HG02970 (cell line): ENCODE data around the gene FHIT.

Source experiments
- ATAC-seq: cut with Tn5 transposase; IDR thresholded peaks from one replicate; pipeline ENCODE4 v1.9.1; 2021; ENCODE audit warnings: mild to moderate bottlenecking, moderate library complexity, moderate number of reproducible peaks; ENCODE audit not compliant: unreplicated experiment, low FRiP score

Gene FHIT

DNA sequence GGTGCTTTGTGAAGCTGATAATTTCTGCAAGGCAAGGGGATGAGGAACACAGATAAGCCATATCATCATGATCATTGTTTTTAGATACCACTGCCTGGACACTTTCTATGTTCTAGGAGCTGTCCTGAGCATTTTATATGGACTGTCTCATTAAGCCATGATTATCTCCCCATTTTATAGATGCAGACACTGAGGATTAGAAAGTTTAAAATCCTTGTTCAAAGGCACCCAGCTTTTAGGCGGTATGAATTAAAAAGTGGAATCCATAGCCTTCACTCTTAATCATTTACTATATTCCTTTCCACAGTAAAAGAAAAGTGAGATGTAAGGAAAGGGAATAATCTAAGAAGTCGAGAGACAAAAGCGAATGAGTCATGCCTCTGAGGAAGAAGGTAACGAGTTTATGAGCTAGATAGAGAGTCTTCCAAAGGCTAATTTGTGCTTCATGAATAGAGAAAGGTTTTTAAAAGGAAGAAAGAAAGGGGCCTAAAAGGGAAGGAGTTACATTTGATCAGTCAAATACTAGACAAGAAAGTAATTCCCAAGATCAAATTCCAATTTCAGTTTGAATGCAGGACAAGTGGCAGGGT lies 856.0 kb downstream of the FHIT start:
- no peak for ATAC-seq

DNA sequence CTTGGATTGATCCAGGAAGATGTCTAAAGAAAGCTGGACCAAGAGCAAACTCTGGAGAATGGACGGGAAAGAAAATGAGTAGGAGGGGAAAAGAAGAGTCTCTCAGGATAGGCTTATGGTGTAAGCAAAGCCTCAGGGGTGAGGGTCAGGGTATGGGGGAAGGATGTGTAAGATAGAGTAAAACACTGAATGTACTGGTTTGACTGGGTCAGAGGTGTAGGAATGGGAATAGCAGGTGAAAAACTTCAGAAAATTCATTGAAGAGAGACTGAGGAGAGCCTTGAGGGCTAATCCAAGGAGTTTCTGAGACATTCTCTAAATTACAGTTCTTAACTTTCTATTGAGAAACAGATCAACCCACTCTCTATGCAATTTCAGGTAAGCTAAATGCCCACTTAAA lies 857.3 kb downstream of the FHIT start:
- no peak for ATAC-seq

DNA sequence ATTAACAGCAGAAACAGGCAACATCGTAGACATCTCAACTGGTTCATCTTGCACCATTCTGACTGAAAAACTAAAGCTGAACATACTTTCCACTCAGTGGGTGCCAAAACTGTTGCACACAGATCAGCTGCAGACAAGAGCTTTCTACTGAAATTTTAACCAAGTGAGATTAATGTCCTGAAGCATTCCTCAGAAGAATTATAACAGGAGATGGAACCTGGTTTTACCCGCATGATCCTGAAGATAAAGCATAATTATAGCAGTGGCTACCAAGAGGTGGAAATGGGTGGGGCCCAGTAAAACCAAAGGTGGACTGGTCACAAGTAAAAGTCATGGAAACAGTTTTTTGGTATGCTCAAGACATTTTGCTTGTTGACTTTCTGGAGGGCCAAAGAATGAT lies 858.8 kb downstream of the FHIT start:
- no peak for ATAC-seq

DNA sequence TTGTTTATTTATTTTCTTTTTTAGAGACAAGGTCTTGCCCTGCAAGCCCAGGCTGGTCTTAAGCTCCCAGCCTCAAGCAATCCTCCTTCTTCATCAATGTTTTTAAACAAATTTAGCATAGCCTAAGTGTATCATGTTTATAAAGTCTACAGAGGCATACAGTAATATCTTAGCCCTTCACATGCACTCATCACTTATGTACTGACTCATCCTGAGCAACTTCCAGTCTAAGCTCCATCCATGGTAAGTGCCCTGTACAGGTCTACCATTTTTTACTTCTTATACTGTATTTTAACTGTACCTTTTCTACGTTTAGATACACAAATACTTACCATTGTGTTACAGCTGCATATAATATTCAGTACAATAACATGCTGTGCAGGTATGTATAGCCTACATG lies 860.0 kb downstream of the FHIT start:
- ATAC-seq = no peak

DNA sequence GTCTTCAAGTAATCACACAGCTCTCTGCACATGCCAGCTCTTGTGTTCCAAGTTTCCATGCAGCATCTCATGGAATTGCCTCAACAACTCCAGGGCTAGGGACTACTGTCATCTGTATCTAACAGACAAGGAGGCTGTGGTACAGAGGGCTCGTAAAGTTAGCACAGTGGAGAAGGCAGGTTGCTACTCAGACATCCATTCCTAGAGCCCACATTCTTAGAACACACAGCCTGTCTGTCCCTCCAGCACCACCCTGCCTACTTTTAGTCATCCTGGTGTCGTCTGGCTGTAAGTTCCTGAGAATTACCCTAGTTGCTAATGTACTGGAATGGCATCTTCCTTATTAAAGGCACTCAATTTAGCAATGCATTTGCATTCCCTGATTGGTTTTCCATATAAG lies 862.5 kb downstream of the FHIT start:
- ATAC-seq = no peak

DNA sequence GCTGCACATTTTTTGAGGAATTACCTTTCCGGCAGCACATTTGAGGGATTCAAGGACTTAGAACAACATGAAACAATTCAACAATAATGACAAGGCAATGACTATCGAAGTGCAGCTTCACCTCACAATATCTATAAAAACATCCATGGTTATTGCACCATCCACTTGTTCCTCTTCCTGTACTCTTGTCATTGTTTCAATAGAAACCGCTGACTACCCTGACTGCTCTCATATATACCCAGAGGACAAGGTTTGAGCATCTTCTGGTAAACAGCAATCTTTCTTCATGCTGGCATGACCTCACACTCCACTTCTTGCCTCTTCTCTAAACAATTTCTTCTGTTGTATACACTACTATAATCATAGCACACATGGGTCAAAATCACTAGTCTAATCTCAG lies 864.9 kb downstream of the FHIT start:
- no peak for ATAC-seq

DNA sequence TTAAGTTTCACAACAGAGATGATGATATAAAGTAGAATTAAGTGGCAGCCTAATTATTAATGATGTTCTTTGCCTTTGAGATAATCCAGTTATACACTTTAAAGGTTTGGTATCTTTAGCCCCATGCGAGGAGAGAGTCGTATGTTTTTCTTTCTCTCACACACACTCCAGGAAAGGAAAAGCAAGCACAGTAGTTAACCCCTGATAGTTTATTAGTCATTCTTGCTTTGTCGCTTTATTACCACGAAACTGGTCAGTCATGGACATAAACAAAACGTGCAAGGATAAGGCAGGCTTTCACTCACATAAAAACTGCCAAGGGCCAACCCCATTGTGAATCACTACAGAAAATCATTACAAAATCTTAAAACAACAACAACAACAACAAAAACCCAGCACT lies 866.9 kb downstream of the FHIT start:
- ATAC-seq = no peak

DNA sequence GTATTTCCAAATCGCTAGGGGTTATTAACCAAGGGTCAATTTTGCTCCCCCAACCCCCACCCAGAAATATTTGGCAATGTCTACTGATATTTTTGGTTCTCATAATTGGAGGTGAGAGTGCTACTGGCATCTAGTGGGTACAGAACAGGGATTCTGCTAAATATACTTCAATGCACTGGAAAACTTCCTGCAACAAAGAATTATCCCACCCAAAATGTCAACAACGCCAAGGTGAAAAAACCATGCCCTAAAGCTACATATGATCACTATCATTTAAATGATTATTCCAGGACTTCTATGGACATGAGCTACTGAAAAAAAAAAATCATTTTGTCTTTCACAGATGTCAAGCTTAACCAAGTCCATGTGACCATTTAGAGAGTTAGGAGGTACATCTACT lies 867.9 kb downstream of the FHIT start:
- ATAC-seq = no peak

DNA sequence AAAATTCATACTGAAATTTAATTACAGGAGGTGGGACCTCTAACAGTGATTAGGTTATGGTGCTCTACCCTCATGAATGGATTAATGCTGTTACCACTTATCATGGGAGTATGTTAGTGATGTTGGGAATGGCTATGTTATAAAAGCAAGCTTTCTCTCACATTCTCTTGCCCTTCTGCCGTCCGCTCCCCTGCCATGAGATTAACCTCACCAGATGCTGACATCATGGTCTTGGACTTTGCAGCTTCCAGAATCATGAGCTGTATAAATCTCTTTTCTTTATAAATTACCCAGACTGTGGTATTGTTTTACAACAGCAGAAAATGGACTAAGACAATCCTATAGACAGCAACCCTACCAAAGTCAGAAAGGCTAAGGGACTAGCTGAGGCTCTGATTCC lies 884.8 kb downstream of the FHIT start:
- no peak for ATAC-seq

DNA sequence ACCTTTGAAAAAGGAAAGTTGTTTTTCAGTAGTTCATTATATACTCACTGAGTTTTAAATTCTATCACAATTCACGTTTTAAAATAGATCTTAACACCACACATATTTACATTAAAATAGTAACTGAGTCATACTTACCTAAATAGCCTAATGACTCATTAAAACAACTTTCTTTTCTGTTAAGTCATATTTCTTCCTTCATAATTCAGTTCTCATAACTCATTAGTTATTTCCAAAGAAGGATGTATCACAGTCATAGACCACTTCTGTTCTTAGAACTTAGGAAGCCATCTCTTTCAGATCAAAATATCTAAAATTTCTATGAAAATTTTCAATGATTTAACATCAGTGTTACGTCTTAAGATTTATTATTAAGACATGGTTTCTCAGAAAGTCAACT lies 885.9 kb downstream of the FHIT start:
- no peak for ATAC-seq

DNA sequence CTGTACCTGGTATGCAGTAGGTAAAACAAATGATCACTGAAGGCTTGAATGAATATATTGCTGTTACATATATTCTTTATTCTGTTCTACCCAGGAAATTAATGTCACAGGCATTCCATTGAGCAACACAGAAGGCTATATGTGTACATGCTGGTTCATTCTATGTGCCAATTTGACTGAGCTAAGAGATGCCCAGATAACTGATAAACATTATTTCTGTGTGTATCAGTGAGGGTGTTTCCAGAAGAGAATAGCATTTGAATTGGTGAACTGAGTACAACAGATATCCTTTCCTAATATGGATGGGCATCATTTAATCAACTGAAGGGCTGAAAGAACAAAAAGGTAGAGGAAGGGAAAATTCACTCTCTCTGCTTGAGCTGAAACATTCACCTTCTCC lies 886.8 kb downstream of the FHIT start:
- no peak for ATAC-seq

DNA sequence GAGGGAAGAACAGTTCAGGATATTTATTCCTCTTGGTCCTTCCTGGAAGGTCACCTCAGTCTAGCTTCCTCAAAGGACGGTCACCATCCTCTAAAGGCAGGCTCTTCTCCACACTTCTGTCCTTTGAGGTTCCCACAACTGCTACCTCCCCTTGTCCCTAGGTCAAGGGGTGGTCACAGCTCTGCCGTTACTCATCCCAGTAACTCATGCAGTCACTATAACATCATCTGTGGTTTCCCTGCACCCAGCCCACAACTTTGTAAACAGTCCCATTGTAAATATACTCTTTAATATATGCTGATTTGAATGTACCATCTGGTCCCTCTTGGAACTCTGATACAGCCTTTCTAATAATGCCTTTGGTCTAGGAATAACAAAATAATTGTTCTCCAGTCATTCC lies 887.4 kb downstream of the FHIT start:
- no peak for ATAC-seq

DNA sequence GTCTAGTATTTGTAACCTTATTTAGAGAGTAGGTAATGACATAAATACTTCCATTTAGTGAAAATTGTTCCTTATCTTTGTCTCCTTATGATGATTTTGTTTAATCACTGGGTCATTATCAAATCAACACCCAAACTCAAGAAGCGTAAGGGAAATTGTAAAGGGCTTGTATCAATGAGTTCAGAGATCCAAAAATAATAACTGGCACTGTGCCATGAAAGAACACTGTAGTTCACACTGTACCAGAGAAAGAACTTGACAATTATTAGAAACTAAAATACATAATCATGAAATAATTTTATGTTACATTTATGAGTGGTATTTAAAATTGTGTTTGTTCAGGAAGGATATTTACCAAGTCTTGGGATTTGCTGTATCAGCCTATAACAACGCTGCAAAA lies 895.4 kb downstream of the FHIT start:
- no peak for ATAC-seq

DNA sequence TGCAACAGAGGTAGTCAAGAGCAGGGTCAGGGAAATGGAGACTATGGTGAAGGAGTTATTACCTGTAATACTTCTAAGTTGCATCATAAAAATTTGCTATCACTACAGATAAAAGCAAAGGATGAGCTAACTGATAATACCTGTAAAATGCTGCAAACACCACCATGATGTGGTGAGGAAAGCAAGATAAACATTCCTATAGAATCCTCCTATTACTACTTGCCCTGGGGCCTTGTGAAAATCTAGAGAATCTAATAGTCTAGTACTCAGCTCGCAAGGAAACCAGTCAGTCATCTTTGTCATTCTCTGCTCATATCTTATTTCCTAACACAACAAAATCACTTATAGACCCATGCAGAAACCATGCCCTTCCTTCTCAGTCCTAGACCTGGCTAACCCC lies 899.8 kb downstream of the FHIT start:
- no peak for ATAC-seq

DNA sequence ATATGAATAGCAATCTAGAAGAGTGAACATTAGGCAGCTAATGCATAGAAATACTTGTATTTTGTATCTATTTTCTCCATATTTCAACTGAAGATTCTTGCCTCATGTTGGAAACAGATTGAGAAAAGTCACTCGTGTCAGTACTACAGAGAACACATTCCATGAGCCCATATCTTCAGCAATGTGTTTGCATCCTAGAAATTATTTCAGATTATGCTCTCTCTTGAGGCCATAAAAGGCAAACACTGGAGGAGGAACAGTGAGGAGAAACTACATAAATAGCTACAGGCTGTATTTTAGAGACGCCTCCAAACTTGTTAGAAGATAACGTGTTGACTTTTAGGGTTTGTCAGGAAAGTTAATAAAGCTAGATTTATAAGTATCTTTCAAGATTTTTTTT lies 906.9 kb downstream of the FHIT start:
- no peak for ATAC-seq

DNA sequence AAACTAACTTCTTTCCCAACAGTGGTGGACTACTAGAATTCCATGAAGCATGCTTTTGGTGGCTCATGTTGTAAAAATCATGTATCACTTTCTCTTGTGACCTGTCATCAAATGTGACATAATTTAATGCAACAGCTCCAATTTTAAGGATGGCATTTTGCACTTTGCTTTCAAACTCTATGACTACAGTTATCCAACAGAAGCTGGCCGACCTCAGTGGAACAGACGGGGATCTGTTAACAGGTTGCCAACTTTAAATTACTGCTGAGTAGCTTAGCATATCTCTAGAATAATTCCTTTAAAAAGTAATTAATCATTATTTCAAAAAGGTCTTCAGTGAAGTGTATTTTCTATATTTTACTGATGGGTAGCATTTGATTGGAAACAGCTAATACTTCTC lies 907.4 kb downstream of the FHIT start:
- ATAC-seq = no peak

DNA sequence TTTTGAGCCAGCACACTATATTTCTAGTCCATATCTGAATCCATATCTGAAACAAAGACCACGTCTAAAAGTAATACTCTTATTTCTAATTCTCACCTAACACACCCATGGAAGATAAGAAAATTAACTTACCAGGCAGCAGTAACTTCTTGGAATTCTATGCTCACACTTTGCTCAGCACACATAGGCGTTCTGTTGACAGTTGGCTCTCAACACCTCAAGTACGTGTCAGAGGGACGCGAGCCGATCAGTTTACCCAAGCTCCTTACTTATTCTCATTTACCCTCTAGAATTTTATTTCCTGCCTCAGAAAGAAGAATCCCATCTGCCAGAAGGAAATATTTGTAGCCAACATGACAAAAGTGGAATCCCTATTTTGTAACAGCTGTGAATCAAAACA lies 911.9 kb downstream of the FHIT start:
- ATAC-seq = no peak

DNA sequence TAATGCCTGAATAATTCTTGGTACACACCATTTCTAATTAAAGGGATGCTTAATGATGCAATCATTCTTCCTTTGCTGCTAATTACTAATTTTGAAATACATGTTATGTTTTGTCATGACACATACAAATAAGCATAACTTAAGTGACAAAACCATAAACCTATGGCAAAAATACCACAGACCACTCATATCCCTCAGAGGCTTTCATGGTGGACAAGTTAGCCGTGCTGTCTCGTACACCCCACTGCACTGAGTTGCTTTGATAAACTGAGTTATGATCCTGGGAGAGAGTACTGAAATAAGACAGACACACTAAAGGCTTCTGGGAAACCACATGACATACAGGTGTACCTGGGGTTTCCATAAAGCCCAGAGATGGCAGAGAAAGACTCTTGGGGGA lies 913.8 kb downstream of the FHIT start:
- no peak for ATAC-seq

DNA sequence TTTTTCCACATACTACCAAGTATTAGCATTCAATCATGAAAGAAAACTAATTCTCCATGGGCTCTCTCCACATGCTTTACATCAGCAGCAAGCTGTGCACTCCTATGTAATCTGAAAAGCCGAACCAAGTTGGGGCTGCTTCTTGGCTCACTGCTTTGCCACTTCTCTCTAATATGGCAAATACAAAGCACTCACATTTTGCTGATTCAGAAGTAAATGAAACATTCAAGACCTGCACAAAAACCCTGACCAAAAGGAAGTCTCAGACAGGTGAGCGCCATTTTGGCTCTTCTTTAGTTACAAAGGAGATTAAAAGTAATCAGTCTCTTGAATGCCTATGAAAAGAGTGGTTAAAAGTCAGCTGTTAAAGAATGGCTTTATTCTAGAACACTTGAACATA lies 915.2 kb downstream of the FHIT start:
- ATAC-seq = no peak

DNA sequence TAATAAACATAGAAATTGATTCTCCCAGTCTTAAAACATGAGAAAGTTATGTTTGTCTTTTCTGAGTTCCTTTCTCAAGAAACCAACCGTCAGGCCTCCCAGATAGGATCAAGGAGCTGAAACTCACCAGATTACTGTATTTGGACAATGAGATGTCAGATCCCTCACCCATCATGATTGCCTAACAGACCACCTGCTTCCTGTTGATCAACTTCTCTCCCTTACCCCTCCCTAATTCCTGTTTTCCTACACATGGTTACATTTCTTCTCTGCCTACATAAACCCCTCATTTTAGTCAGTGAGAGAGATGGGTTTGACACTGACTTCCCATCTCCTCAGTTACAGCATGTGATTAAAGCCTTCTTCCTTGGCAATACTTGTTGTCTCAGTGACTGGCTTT lies 917.5 kb downstream of the FHIT start:
- no peak for ATAC-seq

DNA sequence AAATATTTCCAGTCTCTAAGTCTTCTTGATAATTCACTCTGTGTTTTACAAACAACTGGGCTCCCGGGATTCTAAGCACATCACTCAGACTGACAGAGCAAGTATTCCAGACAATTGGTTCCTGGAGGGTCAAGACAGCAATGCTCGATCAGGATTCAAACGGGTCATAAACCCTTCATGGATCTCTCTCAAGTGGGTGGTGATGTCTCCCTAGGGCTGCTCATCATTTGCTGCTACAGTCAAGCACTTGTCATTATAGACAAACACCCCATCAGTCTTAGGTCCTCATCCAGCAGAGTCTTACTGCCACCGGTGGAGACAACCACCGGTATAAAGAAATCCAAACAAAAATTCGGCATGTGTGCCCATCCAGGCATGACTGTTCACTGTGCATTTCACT lies 921.1 kb downstream of the FHIT start:
- no peak for ATAC-seq

DNA sequence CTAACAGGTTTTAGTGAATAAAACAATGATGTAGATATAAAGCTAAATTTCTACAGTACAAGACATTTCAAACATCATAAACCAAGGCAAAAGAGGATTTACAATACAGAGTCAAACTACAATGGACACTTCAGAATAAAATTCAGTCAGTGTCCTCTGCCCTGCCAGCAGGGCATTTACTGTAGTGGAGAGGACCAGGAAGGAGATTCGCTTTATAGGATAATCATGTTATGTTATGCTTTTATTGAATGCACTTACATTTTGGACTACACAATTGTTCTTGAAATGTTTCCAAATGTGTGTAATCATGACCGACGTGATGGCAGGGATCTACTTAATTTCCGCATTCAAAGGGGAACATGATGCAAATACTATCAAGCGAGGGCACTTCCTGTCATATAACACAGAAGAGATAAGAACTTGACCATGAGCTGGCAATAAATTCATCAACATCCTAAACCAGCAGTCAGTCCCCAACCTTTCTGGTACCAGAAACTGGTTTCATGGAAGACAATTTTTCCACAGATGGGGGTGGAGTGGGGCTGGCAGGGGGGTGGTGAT lies 925.6 kb downstream of the FHIT start:
- no peak for ATAC-seq

DNA sequence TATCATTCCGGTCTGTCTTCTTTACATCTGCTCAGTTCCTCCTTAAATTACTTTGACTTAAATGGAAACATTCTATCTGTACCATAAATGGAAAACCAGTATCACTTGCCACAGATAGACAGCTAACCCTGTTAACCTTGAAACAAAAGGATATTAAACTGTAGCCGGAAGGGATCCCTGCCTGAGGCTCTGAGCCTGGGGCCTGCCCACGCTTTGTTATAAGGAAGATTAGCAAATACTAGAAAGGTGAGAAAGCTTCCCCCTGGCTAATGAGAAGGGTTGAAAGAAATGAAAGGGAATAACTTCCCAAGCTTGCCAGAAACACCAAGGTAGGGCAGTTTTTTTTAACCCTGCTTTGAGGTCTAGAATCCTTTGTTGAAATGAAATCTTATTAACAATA lies 927.6 kb downstream of the FHIT start:
- ATAC-seq = no peak
